GM12878 (cell line): Measurements from ENCODE around the gene RPEL1. TPM values are rescaled to one million over a fixed set of nuclear protein-coding genes. Genes with fewer than 3 reads are reported as not detected.
"Not testable (repeated sequence)": the region's sequence is repeated elsewhere in the genome, so short reads cannot be mapped to it uniquely, and the experiment has no call there.

Experiments used
- ATAC-seq: fragments of 200-7000 bp; cut with Tn5 transposase; 3 replicates; pipeline ENCODE4 v1.9.1; 2020; ENCODE audit warnings: mild to moderate bottlenecking, moderate library complexity
- BruUV-seq: library from RNA; stranded (reverse); fragments of 400-500 nt; replicated peaks from 2 replicates; lab custom pipeline; 2021; lab: Mats Ljungman, UMichigan
- CTCF ChIA-PET: fragments of 300-600 bp; sonication (Branson Sonifier 250); formaldehyde crosslinking; extraction: SDS; loops from one replicate; lab custom pipeline; 2021; ENCODE audit warnings: inconsistent platforms; lab: Yijun Ruan, JAX
- POLR2A ChIA-PET: fragments of 350-600 bp; formaldehyde crosslinking; extraction: SDS; loops from one replicate; lab custom pipeline; 2021; ENCODE audit warnings: inconsistent platforms; lab: Charles Lee
- RAD21 ChIA-PET: fragments of 300-600 bp; sonication (Branson Sonifier 250); formaldehyde crosslinking; loops from one replicate; lab custom pipeline; 2023; ENCODE audit warnings: antibody characterized with exemption; ENCODE audit not compliant: unreplicated experiment; lab: Charles Lee
- SMC1A ChIA-PET: fragments of 300-600 bp; sonication (Branson Sonifier 250); formaldehyde crosslinking; loops from one replicate; lab custom pipeline; 2023; ENCODE audit not compliant: unreplicated experiment, uncharacterized antibody; lab: Charles Lee
- DNase-seq: peaks from one replicate; pipeline ENCODE4 v3.0.0-alpha.2; 2011; ENCODE audit warnings: low read depth, low spot score
- FAIRE-seq: peaks from 3 replicates; lab custom pipeline; 2011; peaks lifted over from hg19 to GRCh38; lab: Jason Lieb, UNC
- H2AFZ ChIP-seq: 2 replicates; pipeline ENCODE4 v1.6.0; 2011; ENCODE audit warnings: low read depth, low read length, control low read depth; ENCODE audit not compliant: control insufficient read depth
- H3K27ac ChIP-seq: 2 replicates; pipeline ENCODE4 v1.5.1; 2011; ENCODE audit warnings: control low read depth; ENCODE audit not compliant: control insufficient read depth, insufficient read depth
- H3K27me3 ChIP-seq, 2 experiments: replicated peaks in 1 of 2; 2 replicates each; pipeline versions ENCODE4 v1.6.0 to v1.6.1; 2011; ENCODE audit warnings: low read length in 1 of 2; ENCODE audit not compliant: control insufficient read depth in 2 of 2, insufficient read depth in 2 of 2
- H3K36me3 ChIP-seq, 2 experiments: 2 replicates each; pipeline ENCODE4 v1.5.1; 2011; ENCODE audit warnings: low read length in 1 of 2; ENCODE audit not compliant: control insufficient read depth in 2 of 2, insufficient read depth in 2 of 2
- H3K4me1 ChIP-seq: 2 replicates; pipeline ENCODE4 v1.6.1; 2011; ENCODE audit warnings: mild to moderate bottlenecking, low read length, moderate library complexity, mixed read lengths; ENCODE audit not compliant: control insufficient read depth, insufficient read depth
- H3K4me2 ChIP-seq: 2 replicates; pipeline ENCODE4 v1.6.0; 2011; ENCODE audit warnings: control low read depth; ENCODE audit not compliant: control insufficient read depth, insufficient read depth
- H3K4me3 ChIP-seq: fragments of 200-600 bp; sonication (generic); 2 replicates; pipeline ENCODE4 v1.5.1; 2016
- H3K79me2 ChIP-seq: 2 replicates; pipeline ENCODE4 v1.6.0; 2011; ENCODE audit warnings: low read length; ENCODE audit not compliant: control insufficient read depth, insufficient read depth
- H3K9ac ChIP-seq: 2 replicates; pipeline ENCODE4 v1.8.0; 2011; ENCODE audit warnings: low read length, control low read depth, mixed read lengths; ENCODE audit not compliant: control insufficient read depth, insufficient read depth
- H3K9me3 ChIP-seq: replicated peaks from 3 replicates; pipeline ENCODE4 v1.5.1; 2011; ENCODE audit warnings: mild to moderate bottlenecking, low read length; ENCODE audit not compliant: control insufficient read depth, insufficient read depth
- H4K20me1 ChIP-seq: 2 replicates; pipeline ENCODE4 v1.6.0; 2011; ENCODE audit not compliant: control insufficient read depth, insufficient read depth
- WGBS: methylation state at CpG from one replicate; pipeline ENCODE4 v1.1.6; 2016; ENCODE audit warnings: low lambda C conversion rate; ENCODE audit not compliant: insufficient replicate concordance, insufficient coverage; ENCODE audit errors: missing lambda C conversion rate; 5-methylcytosine and 5-hydroxymethylcytosine counted together
- in situ Hi-C: fragments of 300-500 bp; cut with MboI; formaldehyde crosslinking; loops from 9 replicates; pipeline ENCODE4 v1.14.3; 2018; ENCODE audit warnings: mixed read lengths
- intact Hi-C: fragments of 100-400 bp; cut with micrococcal nuclease; formaldehyde crosslinking; loops from one replicate; pipeline ENCODE4 v1.14.2; 2022; ENCODE audit not compliant: unreplicated experiment
- polyA plus RNA-seq, 11 experiments: library from polyadenylated mRNA; depleted of rRNA in 4 of 11; unstranded in 6 of 11; stranded (reverse) in 5 of 11; fragments of >200 nt; fragmentation: Nextera tagmentation in 4 of 11; fragmentation: Illumina TruSeq in 1 of 11; extraction: Ambion mirVana in 4 of 11; extraction: Trizol in 1 of 11; gene quantifications; 1 replicate in 1 of 11; 2 replicates in 10 of 11; pipeline versions ENCODE4 v1.2.1 to v1.2.3, GENCODE V29; 2011 to 2016; ENCODE audit warnings: inconsistent platforms in 2 of 11, missing spikeins in 2 of 11, low read depth in 1 of 11
- total RNA-seq, 4 experiments: library from RNA; depleted of rRNA in 3 of 4; stranded (reverse); fragments of >200 nt in 3 of 4; fragmentation: Illumina TruSeq in 1 of 4; extraction: Trizol in 1 of 4; gene quantifications; 2 replicates each; pipeline versions ENCODE4 v1.2.1 to v1.2.3, GENCODE V29; 2013 to 2021
- TF ChIP-seq, protein P1 (sequence below): fragments of 450-650 bp; IDR thresholded peaks from 2 replicates; pipeline ENCODE4 v1.6.1; 2017; ENCODE audit warnings: mild to moderate bottlenecking, moderate library complexity

Gene RPEL1
- total and polyA plus RNA-seq, 10 of the 15 experiments (the other 5 are each of a cell fraction or from before 2014, with no cell fraction given): 0.04 to 0.08 (median 0.06) TPM; not detected in 6

DNA sequence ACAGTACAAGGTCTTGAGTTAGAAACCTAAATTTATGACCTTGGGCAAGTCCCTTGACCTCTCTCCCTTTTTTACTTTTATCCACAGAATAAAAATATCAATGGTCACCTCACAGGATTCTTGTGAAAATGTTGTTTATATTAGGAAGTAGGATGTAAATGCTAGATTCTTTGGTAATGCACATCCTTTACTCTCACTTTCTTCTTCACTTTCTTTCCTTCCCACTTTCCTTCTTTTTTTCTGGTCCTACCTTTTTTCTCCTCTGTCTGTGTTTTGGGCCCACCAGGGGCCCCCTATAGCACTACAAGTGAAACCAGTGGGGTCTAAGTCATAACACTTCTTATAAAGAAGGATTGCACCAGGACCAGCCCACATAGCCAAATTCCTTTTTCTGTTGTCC, 12.1 kb downstream of the RPEL1 start (continued):
- TF ChIP-seq, protein P1, sequence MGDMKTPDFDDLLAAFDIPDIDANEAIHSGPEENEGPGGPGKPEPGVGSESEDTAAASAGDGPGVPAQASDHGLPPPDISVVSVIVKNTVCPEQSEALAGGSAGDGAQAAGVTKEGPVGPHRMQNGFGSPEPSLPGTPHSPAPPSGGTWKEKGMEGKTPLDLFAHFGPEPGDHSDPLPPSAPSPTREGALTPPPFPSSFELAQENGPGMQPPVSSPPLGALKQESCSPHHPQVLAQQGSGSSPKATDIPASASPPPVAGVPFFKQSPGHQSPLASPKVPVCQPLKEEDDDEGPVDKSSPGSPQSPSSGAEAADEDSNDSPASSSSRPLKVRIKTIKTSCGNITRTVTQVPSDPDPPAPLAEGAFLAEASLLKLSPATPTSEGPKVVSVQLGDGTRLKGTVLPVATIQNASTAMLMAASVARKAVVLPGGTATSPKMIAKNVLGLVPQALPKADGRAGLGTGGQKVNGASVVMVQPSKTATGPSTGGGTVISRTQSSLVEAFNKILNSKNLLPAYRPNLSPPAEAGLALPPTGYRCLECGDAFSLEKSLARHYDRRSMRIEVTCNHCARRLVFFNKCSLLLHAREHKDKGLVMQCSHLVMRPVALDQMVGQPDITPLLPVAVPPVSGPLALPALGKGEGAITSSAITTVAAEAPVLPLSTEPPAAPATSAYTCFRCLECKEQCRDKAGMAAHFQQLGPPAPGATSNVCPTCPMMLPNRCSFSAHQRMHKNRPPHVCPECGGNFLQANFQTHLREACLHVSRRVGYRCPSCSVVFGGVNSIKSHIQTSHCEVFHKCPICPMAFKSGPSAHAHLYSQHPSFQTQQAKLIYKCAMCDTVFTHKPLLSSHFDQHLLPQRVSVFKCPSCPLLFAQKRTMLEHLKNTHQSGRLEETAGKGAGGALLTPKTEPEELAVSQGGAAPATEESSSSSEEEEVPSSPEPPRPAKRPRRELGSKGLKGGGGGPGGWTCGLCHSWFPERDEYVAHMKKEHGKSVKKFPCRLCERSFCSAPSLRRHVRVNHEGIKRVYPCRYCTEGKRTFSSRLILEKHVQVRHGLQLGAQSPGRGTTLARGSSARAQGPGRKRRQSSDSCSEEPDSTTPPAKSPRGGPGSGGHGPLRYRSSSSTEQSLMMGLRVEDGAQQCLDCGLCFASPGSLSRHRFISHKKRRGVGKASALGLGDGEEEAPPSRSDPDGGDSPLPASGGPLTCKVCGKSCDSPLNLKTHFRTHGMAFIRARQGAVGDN: no peak

DNA sequence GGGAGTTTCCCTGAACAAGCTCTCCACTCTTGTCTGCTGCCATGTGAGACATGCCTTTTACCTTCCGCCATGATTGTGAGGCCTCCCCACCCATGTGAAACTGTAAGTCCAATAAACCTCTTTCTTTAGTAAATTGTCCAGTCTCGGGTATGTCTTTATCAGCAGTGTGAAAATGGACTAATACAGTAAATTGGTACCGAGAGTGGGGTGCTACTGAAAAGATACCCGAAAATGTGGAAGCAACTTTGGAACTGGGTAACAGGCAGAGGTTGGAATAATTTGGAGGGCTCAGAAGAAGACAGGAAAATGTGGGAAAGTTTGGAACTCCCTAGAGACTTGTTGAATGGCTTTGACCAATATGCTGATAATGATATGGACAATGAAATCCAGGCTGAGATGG, 13.2 kb downstream of the RPEL1 start:
- H3K9me3 ChIP-seq, CTCF ChIA-PET, FAIRE-seq, POLR2A ChIA-PET, H3K9ac ChIP-seq, H3K36me3 ChIP-seq, H3K27me3 ChIP-seq, H3K79me2 ChIP-seq, H3K4me3 ChIP-seq, ATAC-seq, in situ Hi-C loops, H3K4me2 ChIP-seq, H3K27ac ChIP-seq, H2AFZ ChIP-seq, RAD21 ChIA-PET, H4K20me1 ChIP-seq, SMC1A ChIA-PET, H3K4me1 ChIP-seq, DNase-seq, BruUV-seq, intact Hi-C loops: not testable (repeated sequence)
- 72% methylated on average over 4 of the region's 4 CpGs for WGBS
